HS-5 (cell line): Measurements from ENCODE around the gene ADSS1.
"Not testable (repeated sequence)": the region's sequence is repeated elsewhere in the genome, so short reads cannot be mapped to it uniquely, and the experiment has no call there.

ENCODE experiments used
- DNase-seq: peaks from one replicate; pipeline ENCODE4 v3.0.0-alpha.2; 2012; ENCODE audit warnings: low read depth

Gene ADSS1

GRCh38 chr14:104717646-104718045 is 6.4 kb upstream of the ADSS1 start:
- no peak for DNase-seq

DNA sequence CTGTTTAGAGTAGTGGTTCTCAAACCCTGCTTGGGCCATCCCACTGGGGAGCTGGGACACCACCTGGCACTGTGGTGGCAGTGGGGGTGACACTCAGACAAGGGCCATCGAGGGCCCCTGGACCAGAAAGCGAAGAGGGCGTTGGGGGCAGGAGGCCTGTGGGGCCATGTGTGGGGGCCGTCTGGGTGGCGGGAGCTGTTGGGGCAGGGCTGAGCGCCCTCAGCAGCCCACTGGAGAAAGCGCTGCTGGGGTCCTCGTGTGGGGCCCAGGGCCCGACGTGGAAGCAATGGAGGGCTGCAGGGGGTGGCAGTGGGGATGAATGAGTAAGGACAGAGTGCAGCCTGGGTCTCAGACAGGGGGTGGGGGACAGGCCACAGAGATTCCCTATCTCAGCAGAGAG is 5.9 kb upstream of the ADSS1 start:
- DNase-seq: no peak

DNA sequence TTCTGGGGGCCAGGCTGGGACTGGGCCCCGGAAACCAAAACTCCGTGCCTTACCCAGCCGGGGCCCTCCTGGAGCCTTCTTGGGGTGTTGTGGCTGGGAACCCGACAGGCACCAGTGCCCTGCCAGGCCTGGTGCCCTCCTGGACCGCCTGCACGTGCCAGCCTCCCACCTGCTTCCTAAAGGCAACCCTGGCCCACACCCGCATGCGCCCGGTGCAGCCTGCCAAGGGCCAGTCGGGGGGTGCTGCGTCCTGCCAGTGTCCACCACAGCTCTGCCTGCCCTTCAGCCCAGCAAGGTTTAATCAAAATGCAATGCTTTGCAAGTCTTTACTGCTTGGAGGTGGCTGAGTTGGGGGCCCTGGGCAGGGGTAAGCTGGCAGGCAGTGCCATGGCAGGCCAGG is 5.2 kb upstream of the ADSS1 start:
- DNase-seq: no peak

DNA sequence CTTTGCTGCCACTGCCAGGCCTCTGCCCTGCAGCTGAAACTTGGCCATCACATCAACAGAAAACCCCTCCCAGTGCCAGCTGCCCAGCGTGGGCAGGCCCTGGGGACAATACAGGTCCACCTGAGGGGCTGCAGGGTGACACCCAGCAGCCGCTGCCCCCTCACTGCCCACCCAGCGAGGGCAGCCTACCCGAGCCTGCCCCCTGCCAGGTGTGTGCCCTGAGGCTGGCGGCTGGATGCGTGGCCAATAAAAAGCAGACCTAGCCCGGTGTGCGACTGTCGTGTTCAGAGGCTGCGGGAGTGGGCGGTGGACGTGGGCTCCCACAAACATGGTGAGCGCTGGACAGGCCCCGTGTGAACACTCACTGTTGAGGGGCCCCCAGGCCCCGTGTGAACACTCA is 4.7 kb upstream of the ADSS1 start:
- DNase-seq: no peak

GRCh38 chr14:104721505-104722431 is 2.3 kb upstream of the ADSS1 start:
- DNase-seq: no peak

DNA sequence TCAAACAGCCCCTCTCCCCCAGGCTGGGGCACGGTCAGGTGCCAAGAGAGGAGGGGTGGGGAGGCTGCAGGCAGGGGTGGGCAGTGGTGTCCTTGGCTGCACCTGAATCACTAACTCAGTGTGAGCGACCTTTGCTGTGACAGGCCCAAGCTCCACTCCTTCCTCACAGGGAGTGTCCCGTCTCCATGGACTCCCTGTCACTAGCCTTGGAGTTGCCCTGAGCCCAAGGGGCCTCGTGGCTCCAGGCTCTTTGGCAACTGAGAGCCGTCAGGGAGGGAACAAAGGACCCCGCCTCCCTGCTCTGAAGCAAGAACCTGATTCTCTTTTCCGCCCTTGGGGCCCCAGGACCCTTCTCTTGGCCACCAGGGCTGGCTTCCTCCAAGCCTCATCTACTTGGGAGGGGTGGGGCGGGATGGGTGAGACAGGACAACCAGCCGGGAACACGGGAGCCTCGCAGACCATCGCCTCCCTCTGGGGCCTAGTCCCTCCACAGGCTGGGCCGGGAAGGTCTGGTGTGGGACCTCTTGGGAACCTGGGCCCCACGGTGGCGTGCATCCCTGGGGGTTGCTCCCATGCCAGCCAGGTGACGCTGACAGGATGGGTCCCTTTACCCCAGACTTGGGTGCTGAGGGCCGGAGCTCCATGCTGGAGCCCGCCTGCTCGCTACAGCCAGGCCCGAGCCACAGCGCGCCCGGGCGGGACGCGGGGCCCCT is 935 bp upstream of the ADSS1 start:
- DNase-seq: no peak

GRCh38 chr14:104724407-104724980 is 465 bp downstream of the ADSS1 start:
- no peak for DNase-seq

- DNase-seq: no peak
Measured at GRCh38 chr14:104724981-104725771, 1.1 kb downstream of the ADSS1 start.

GRCh38 chr14:104725772-104726548 is 1.9 kb downstream of the ADSS1 start:
- no peak for DNase-seq

DNA sequence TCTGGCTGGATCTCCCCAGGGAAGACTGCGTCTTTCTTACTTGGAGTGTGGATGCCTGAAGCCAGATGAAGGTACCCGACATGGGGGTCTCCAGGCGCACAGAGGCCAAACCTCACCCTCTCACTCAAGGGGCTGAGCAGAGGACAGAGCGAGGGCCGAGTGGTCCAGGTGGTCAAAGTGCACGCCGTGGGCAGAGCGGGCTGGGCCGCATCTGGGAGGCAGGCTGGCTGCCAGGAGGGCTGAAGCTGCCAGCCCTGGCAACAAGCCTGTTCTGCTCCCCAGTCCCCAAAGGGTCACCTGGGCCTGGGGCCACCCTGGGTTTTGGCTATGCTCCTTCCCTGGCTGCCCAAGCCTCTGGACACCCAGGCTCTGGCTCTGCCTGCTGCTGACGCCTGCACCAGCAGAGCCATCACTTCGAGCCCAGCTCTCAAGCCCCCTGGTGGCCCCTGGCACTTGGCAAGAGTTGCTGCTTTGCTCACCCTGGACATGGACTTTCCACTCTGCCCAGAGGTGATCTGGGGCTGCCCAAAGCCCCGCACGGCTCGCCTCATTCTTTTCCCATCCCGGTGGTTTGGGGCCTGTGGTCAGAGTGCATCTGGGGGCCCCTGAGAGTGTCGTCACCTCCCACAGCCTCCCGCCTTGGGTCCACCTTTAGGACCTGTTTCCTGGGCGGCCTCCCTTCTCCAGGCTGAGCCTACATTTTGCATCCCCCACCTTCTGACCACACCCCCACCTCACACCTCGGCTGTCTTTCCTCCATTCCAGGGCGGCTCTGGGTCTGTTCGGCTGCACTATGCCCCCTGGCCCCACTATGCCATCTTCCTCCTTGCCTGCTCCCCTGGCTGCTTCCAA is 2.8 kb downstream of the ADSS1 start:
- no peak for DNase-seq

GRCh38 chr14:104728631-104729030 is 4.6 kb downstream of the ADSS1 start:
- DNase-seq: no peak

DNA sequence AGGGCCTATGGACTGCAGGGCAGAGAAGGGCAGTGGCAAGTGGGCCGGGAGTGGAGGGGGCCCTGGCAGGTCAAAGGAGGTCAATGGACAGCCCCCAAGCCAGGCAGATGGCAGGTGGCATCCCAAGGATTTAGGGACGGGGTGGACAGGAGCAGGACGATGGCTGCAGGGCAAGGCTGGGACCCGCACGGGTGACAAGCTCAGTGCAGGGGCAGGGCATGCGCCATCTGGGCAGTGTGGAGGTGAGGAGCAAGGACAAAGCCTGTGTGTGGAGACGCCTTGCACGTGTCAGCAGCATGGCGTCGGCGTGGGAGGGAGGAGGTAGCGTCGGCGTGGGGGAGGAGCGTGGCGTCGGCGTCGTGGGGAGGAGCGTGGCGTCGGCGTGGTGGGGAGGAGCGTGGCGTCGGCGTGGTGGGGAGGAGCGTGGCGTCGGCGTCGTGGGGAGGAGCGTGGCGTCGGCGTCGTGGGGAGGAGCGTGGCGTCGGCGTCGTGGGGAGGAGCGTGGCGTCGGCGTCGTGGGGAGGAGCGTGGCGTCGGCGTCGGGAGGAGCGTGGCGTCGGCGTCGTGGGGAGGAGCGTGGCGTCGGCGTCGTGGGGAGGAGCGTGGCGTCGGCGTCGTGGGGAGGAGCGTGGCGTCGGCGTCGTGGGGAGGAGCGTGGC is 5.3 kb downstream of the ADSS1 start:
- not testable (repeated sequence) for DNase-seq

- no peak for DNase-seq
Measured at GRCh38 chr14:104729835-104730181, 5.8 kb downstream of the ADSS1 start.

DNA sequence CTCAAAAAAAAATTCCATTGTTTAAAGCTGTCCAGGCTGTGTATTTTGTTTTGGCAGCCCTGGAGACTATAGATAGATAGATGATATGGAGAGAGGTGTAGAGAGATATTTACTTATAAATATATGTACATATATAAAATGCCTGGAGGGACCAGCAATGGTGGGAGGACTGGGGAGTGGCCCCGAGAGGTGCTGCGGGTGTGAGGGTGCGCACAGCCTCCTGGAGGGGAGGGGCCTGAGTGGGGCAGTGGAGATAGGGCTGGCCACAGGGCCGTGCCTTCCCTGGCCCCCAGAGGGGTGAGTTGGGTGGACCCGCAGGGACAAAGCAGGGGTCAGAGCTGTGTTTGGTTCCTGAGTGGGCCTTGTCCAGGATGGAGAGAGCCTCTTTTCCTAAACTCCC is 6.5 kb downstream of the ADSS1 start:
- no peak for DNase-seq

DNA sequence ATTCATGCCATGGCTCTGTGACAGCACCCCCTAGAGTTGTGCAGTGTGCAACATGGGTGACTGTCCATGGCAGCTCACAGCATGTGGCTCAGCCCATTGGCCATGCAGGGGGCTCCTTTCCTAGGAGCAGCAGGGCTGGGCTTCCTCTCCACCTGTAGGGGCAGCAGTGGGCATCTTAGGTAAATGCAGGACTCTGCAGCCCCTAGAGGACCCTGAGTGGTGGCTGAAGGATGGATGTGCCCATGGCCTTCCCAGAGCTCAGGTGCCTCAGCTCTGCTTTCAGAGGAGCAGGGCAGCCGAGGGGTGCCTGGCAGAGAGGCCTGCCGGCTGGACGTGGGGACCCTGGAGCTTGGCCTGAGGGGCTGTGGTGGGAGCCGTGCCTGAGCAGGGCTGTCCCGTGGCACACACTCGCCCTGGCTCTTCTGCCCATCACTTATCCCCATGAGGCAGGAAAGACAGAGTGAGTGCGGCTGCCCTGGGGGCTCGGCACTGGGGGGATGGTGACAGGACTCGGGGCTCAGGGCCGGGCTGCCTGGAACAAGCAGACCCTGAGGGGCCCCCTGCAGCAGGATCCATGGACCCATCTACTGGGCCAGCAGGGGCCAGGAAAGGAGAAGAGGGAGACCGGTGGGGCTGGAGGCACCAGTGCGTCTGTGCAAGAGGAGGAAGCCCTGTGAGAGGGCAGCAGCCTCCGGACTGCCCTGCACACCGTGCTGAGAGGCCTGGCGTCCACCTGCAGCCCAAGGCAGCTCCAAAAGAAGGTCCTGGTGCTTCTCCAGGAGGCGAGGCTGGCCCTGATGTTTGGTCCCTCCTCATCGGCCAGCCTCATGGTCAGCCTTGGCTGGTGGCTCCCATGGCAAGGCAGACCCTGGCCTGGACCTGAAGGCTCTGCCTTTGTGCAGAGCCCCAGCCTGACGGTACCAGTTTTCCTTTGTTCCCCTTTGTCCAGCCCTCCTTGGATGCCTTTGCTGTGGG is 7.6 kb downstream of the ADSS1 start:
- DNase-seq: no peak

- DNase-seq: no peak
Measured at GRCh38 chr14:104732355-104732804, 8.4 kb downstream of the ADSS1 start.

GRCh38 chr14:104732931-104733681 is 9.1 kb downstream of the ADSS1 start:
- DNase-seq: no peak

- no peak for DNase-seq
Measured at GRCh38 chr14:104734051-104734587, 10.1 kb downstream of the ADSS1 start.
